ENCODE measurements around the gene ZNF783.
"Not testable (repeated sequence)": the region's sequence is repeated elsewhere in the genome, so short reads cannot be mapped to it uniquely, and the experiment has no call there.

GRCh38 chr7:149250151-149250550 lies 11.8 kb upstream of the ZNF783 start:
- TF ChIP-seq, protein P1, sequence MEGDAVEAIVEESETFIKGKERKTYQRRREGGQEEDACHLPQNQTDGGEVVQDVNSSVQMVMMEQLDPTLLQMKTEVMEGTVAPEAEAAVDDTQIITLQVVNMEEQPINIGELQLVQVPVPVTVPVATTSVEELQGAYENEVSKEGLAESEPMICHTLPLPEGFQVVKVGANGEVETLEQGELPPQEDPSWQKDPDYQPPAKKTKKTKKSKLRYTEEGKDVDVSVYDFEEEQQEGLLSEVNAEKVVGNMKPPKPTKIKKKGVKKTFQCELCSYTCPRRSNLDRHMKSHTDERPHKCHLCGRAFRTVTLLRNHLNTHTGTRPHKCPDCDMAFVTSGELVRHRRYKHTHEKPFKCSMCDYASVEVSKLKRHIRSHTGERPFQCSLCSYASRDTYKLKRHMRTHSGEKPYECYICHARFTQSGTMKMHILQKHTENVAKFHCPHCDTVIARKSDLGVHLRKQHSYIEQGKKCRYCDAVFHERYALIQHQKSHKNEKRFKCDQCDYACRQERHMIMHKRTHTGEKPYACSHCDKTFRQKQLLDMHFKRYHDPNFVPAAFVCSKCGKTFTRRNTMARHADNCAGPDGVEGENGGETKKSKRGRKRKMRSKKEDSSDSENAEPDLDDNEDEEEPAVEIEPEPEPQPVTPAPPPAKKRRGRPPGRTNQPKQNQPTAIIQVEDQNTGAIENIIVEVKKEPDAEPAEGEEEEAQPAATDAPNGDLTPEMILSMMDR (optimal IDR thresholded peaks at IDR 0.05 in 1 of 3, IDR thresholded peaks at IDR 0.05 in 1 of 3, conservative IDR thresholded peaks at IDR 0.05 in 1 of 3; ENCODE audit: extremely low read depth in 1 of 3, insufficient read depth in 2 of 3, low read length in 3 of 3) = not testable (repeated sequence)
- not testable (repeated sequence) for TF ChIP-seq EZH2 (IDR thresholded peaks at IDR 0.05; ENCODE audit: low read length)
